HEK293 (cell line): Measurements from ENCODE around the gene NLRX1.

Experiments used
- CTCF ChIA-PET: fragments of 350-600 bp; formaldehyde crosslinking; extraction: SDS; loops from one replicate; lab custom pipeline; 2021; ENCODE audit warnings: antibody characterized with exemption; lab: Yijun Ruan, JAX
- POLR2A ChIA-PET: fragments of 300-600 bp; formaldehyde crosslinking; extraction: SDS; loops from one replicate; lab custom pipeline; 2020; ENCODE audit warnings: antibody characterized with exemption, inconsistent platforms; lab: Yijun Ruan, JAX
- H3K27ac ChIP-seq: fragments of 200-500 bp; sonication (Bioruptor generic); 2 replicates; pipeline ENCODE4 v1.5.1; 2014; ENCODE audit warnings: low read depth, low read length, control low read depth, inconsistent platforms; ENCODE audit errors: extremely low read depth
- H3K36me3 ChIP-seq, 2 experiments: fragments of 200-500 bp in 1 of 2; sonication (Bioruptor generic) in 1 of 2; 1 replicate in 1 of 2; 2 replicates in 1 of 2; pipeline ENCODE4 v1.5.1; 2014 to 2017; ENCODE audit warnings: inconsistent platforms in 2 of 2, low read length in 2 of 2; ENCODE audit not compliant: control insufficient read depth in 2 of 2, insufficient read depth in 1 of 2
- H3K4me1 ChIP-seq: fragments of 200-500 bp; sonication (Bioruptor generic); 2 replicates; pipeline ENCODE4 v1.5.1; 2014; ENCODE audit warnings: mild to moderate bottlenecking, low read length, inconsistent platforms; ENCODE audit not compliant: control insufficient read depth, insufficient read depth
- H3K4me3 ChIP-seq: 2 replicates; pipeline ENCODE4 v1.5.1; 2011; ENCODE audit warnings: low read depth, mild to moderate bottlenecking, control low read depth, low read length, moderate library complexity
- H3K9me3 ChIP-seq: fragments of 200-500 bp; sonication (Bioruptor generic); 2 replicates; pipeline ENCODE4 v1.5.1; 2014; ENCODE audit warnings: low read depth, low read length, inconsistent platforms; ENCODE audit not compliant: control insufficient read depth, insufficient read depth
- GLIS2 ChIP-seq: fragments of 450-650 bp; formaldehyde crosslinking; IDR thresholded peaks from 2 replicates; pipeline ENCODE4 v1.5.1; 2016; ENCODE audit warnings: missing biosample characterization, missing genetic modification characterization
- KLF17 ChIP-seq: fragments of 450-650 bp; formaldehyde crosslinking; IDR thresholded peaks from 2 replicates; pipeline ENCODE4 v1.5.1; 2016; ENCODE audit warnings: missing biosample characterization, missing genetic modification characterization
- OVOL3 ChIP-seq: fragments of 450-650 bp; formaldehyde crosslinking; IDR thresholded peaks from 2 replicates; pipeline ENCODE4 v1.5.1; 2016; ENCODE audit warnings: missing biosample characterization, missing genetic modification characterization
- RBAK ChIP-seq: fragments of 450-650 bp; formaldehyde crosslinking; IDR thresholded peaks from 2 replicates; pipeline ENCODE4 v1.5.1; 2016; ENCODE audit warnings: missing biosample characterization, missing genetic modification characterization
- SP2 ChIP-seq: fragments of 450-650 bp; formaldehyde crosslinking; IDR thresholded peaks from 2 replicates; pipeline ENCODE4 v1.5.1; 2016; ENCODE audit warnings: missing biosample characterization, missing genetic modification characterization
- ZFP3 ChIP-seq: fragments of 450-650 bp; formaldehyde crosslinking; IDR thresholded peaks from 2 replicates; pipeline ENCODE4 v1.5.1; 2016; ENCODE audit warnings: low read depth, missing biosample characterization, missing genetic modification characterization
- ZIC2 ChIP-seq: fragments of 450-650 bp; formaldehyde crosslinking; IDR thresholded peaks from 2 replicates; pipeline ENCODE4 v1.5.1; 2016; ENCODE audit warnings: missing biosample characterization, missing genetic modification characterization
- ZNF335 ChIP-seq: fragments of 450-650 bp; formaldehyde crosslinking; conservative IDR thresholded peaks from 2 replicates; pipeline ENCODE4 v1.5.1; 2016; ENCODE audit warnings: missing biosample characterization, missing genetic modification characterization
- ZNF558 ChIP-seq: fragments of 450-650 bp; formaldehyde crosslinking; IDR thresholded peaks from 2 replicates; pipeline ENCODE4 v1.5.1; 2016; ENCODE audit warnings: missing biosample characterization, missing genetic modification characterization
- ZNF621 ChIP-seq: fragments of 450-650 bp; formaldehyde crosslinking; IDR thresholded peaks from 2 replicates; pipeline ENCODE4 v1.5.1; 2017; ENCODE audit warnings: missing biosample characterization, missing genetic modification characterization
- TF ChIP-seq, protein P1 (sequence below): fragments of 450-650 bp; IDR thresholded peaks from 2 replicates; pipeline ENCODE4 v1.5.1; 2018; ENCODE audit warnings: missing biosample characterization, mild to moderate bottlenecking, missing genetic modification characterization
- TF ChIP-seq, protein P2 (sequence below): fragments of 450-650 bp; formaldehyde crosslinking; IDR thresholded peaks from 2 replicates; pipeline ENCODE4 v1.5.1; 2016; ENCODE audit warnings: missing biosample characterization, missing genetic modification characterization
- TF ChIP-seq, protein P3 (sequence below): fragments of 450-650 bp; formaldehyde crosslinking; IDR thresholded peaks from 2 replicates; pipeline ENCODE4 v1.5.1; 2017; ENCODE audit warnings: missing biosample characterization, missing genetic modification characterization

NLRX1 gene

GRCh38 chr11:119172513-119172912 lies 4.0 kb downstream of the NLRX1 start:
- no peak overlapping the region for H3K27ac ChIP-seq
- H3K36me3 ChIP-seq: peaks cover 0 to 32% of the 10 kb centered on the region in 2 experiments; a peak in 2 of 3 replicates
- no peak overlapping the region for H3K4me3 ChIP-seq
- TF ChIP-seq SP2 (tag by site-specific recombination) (peak; percentile 50; the same call in 1 of the 2 replicates), KLF17 (tag by site-specific recombination) (no peak), ZFP3 (tag by site-specific recombination) (no peak), GLIS2 (tag by site-specific recombination) (0 out of 2 replicates have a peak, but pooled peaks have one; percentile 41), ZNF621 (tag by site-specific recombination) (no peak), ZNF558 (tag by site-specific recombination) (no peak), OVOL3 (no peak), RBAK (tag by site-specific recombination) (no peak), ZIC2 (tag by site-specific recombination) (no peak)
- TF ChIP-seq, protein P1, sequence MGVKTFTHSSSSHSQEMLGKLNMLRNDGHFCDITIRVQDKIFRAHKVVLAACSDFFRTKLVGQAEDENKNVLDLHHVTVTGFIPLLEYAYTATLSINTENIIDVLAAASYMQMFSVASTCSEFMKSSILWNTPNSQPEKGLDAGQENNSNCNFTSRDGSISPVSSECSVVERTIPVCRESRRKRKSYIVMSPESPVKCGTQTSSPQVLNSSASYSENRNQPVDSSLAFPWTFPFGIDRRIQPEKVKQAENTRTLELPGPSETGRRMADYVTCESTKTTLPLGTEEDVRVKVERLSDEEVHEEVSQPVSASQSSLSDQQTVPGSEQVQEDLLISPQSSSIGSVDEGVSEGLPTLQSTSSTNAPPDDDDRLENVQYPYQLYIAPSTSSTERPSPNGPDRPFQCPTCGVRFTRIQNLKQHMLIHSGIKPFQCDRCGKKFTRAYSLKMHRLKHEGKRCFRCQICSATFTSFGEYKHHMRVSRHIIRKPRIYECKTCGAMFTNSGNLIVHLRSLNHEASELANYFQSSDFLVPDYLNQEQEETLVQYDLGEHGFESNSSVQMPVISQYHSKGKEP (tag by site-specific recombination): no peak
- TF ChIP-seq, protein P2, sequence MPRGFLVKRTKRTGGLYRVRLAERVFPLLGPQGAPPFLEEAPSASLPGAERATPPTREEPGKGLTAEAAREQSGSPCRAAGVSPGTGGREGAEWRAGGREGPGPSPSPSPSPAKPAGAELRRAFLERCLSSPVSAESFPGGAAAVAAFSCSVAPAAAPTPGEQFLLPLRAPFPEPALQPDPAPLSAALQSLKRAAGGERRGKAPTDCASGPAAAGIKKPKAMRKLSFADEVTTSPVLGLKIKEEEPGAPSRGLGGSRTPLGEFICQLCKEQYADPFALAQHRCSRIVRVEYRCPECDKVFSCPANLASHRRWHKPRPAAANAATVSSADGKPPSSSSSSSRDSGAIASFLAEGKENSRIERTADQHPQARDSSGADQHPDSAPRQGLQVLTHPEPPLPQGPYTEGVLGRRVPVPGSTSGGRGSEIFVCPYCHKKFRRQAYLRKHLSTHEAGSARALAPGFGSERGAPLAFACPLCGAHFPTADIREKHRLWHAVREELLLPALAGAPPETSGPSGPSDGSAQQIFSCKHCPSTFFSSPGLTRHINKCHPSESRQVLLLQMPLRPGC (tag by site-specific recombination): no peak
- TF ChIP-seq, protein P3, sequence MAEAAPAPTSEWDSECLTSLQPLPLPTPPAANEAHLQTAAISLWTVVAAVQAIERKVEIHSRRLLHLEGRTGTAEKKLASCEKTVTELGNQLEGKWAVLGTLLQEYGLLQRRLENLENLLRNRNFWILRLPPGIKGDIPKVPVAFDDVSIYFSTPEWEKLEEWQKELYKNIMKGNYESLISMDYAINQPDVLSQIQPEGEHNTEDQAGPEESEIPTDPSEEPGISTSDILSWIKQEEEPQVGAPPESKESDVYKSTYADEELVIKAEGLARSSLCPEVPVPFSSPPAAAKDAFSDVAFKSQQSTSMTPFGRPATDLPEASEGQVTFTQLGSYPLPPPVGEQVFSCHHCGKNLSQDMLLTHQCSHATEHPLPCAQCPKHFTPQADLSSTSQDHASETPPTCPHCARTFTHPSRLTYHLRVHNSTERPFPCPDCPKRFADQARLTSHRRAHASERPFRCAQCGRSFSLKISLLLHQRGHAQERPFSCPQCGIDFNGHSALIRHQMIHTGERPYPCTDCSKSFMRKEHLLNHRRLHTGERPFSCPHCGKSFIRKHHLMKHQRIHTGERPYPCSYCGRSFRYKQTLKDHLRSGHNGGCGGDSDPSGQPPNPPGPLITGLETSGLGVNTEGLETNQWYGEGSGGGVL: no peak
- TF ChIP-seq, all 188 proteins: peak for 2
- POLR2A ChIA-PET: interaction anchor here (0.5 kb wide), 1 partner anchor 70 kb away, joined by 8 read pairs; no protein-coding TSS in a partner anchor
- H3K9me3 ChIP-seq: no peaks in the 10 kb centered on the region
- CTCF ChIA-PET: interaction anchor here (1.9 kb wide), 1 partner anchor 21 kb away, joined by 4 read pairs; no protein-coding TSS in a partner anchor
- H3K4me1 ChIP-seq: no peaks in the 10 kb centered on the region

DNA sequence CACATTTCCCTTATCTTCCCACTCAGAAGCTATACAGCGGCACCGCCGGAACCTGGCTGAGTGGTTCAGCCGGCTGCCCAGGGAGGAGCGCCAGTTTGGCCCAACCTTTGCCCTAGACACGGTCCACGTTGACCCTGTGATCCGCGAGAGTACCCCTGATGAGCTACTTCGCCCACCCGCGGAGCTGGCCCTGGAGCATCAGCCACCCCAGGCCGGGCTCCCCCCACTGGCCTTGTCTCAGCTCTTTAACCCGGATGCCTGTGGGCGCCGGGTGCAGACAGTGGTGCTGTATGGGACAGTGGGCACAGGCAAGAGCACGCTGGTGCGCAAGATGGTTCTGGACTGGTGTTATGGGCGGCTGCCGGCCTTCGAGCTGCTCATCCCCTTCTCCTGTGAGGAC lies 4.9 kb downstream of the NLRX1 start:
- H3K36me3 ChIP-seq: peaks cover 0 to 41% of the 10 kb centered on the region in 2 experiments; a peak in 2 of 3 replicates
- H3K9me3 ChIP-seq: no peaks in the 10 kb centered on the region
- POLR2A ChIA-PET: interaction anchor here (1.3 kb wide), 1 partner anchor 10 kb away, joined by 3 read pairs; no protein-coding TSS in a partner anchor
- H3K27ac ChIP-seq: no peak overlapping the region
- TF ChIP-seq ZNF335 (tag by site-specific recombination): no peak
- TF ChIP-seq, protein P2 (tag by site-specific recombination): no peak
- CTCF ChIA-PET: interaction anchor here (1.0 kb wide), 1 partner anchor 23 kb away, joined by 3 read pairs; no protein-coding TSS in a partner anchor
- H3K4me3 ChIP-seq: no peak overlapping the region
- no peaks in the 10 kb centered on the region for H3K4me1 ChIP-seq
